GM10266 (cell line): ENCODE results near the gene MAGI3.

Experiments
- DNase-seq: peaks from one replicate; pipeline ENCODE4 v3.0.0; 2012; ENCODE audit errors: extremely low spot score
- CTCF ChIP-seq: IDR thresholded peaks from 2 replicates; pipeline ENCODE4 v1.5.1; 2012; ENCODE audit warnings: mild to moderate bottlenecking, low read depth; ENCODE audit not compliant: control insufficient read depth, insufficient read depth; ENCODE audit errors: missing control alignments

Gene MAGI3

GRCh38 chr1:113444857-113445256 lies 54.5 kb downstream of the MAGI3 start:
- DNase-seq: no peak
- no peak for TF ChIP-seq CTCF

- TF ChIP-seq CTCF: no peak
- no peak for DNase-seq
These were observed 61.4 kb downstream of the MAGI3 start for GRCh38 chr1:113451710-113452109.

DNA sequence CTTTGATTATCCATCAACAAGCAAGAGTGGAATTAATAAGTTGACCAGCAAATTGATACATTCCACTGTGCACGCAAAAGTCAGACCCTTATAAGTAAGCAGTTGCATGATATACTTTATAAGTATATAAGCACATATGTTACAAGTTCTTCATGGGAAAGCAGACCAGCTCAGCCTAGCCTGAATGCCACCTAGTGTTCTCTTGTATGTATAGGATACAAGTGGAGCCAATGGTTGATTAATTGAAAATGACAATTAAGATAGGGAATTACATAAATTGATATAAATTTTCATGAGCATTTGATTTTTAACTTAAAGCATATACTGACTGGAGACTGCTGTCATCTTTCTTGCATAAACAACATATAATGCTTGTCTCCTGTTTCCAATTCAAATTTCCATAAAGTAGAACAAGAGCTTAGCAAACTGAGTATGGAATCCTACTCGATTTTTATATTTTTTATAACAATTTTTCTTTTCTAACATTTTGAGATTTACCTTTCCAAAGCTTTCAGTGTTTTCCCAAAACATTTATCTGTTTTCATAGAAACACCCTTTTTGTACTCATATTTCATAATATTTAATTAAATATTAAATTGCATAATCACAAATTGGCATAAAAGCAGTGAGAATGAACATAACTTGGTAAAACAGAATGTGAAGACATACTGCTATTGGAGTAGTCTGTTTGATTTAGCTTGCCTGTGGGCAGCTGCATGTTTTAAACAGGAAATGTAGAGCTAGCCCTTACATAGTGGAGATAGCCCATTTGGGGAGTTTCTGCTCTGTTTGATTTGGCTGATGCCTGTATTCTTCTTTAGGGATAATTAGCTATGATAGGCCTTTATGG lies 62.8 kb downstream of the MAGI3 start:
- peak; percentile 11 for DNase-seq
- TF ChIP-seq CTCF: peak; percentile 32

DNA sequence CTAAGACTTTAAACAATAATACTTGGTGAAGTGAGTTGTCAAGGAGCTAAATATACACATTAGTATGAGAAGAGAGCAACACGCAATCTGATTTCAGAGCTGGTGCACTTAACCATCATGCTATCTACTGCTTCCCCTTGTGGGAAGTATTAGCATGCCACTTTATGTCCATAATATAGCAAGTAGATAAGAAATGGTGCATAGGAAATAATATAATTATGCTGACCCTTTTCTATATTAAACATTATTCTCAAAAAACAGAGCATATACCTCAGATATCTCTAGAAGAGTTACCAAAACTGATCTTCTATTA lies 63.4 kb downstream of the MAGI3 start:
- TF ChIP-seq CTCF: no peak

GRCh38 chr1:113455374-113455773 lies 65.1 kb downstream of the MAGI3 start:
- DNase-seq: no peak
- TF ChIP-seq CTCF: no peak

More for the DNA sequence above, 63.4 kb downstream of the MAGI3 start:
- no peak for DNase-seq

GRCh38 chr1:113456967-113457366 lies 66.7 kb downstream of the MAGI3 start:
- TF ChIP-seq CTCF: no peak
- no peak for DNase-seq

- DNase-seq: no peak
These were observed 69.0 kb downstream of the MAGI3 start for GRCh38 chr1:113459279-113459678.

More at GRCh38 chr1:113459279-113459678, 69.0 kb downstream of the MAGI3 start:
- no peak for TF ChIP-seq CTCF
